Renal cortex interstitium (tissue), 11 donors: ENCODE measurements around the gene SACS. TPM values are rescaled to one million over a fixed set of nuclear protein-coding genes. Genes with fewer than 3 reads are reported as not detected.
"Not testable (repeated sequence)": the region's sequence is repeated elsewhere in the genome, so short reads cannot be mapped to it uniquely, and the experiment has no call there.

Experiments used
- DNase-seq, 11 donors: peaks; one replicate each; pipeline ENCODE4 v3.0.0-alpha.2; 2013; ENCODE audit warnings: low read depth in 9 of 11, low spot score in 4 of 11; ENCODE audit errors: extremely low read depth in 1 of 11
- polyA plus RNA-seq, 3 donors: library from polyadenylated mRNA; unstranded; fragments of 120-200 nt; gene quantifications; one replicate each; pipeline ENCODE4 v1.2.1, GENCODE V29; 2013; ENCODE audit not compliant: insufficient read length in 3 of 3

The SACS gene
- polyA plus RNA-seq, 3 donors, result 9.5 to 13.5 (median 12.5) TPM

GRCh38 chr13:23458989-23459388 lies 25.5 kb upstream of the SACS start:
- no peak for DNase-seq

GRCh38 chr13:23456437-23457210 lies 23.1 kb upstream of the SACS start:
- DNase-seq, result no peak

- no peak for DNase-seq
Observed at GRCh38 chr13:23455401-23456185, 22.1 kb upstream of the SACS start.

GRCh38 chr13:23453132-23453531 lies 19.6 kb upstream of the SACS start:
- no peak for DNase-seq

- DNase-seq, result no peak
Observed at GRCh38 chr13:23450340-23451046, 17.0 kb upstream of the SACS start.

- DNase-seq, result no peak
Observed at GRCh38 chr13:23449398-23450162, 16.1 kb upstream of the SACS start.

- no peak for DNase-seq
Observed at GRCh38 chr13:23447927-23448326, 14.4 kb upstream of the SACS start.

GRCh38 chr13:23445794-23446193 lies 12.3 kb upstream of the SACS start:
- DNase-seq, result no peak

GRCh38 chr13:23443878-23444277 lies 10.4 kb upstream of the SACS start:
- no peak for DNase-seq

- no peak for DNase-seq
Observed at GRCh38 chr13:23443110-23443509, 9.6 kb upstream of the SACS start.

- no peak for DNase-seq
Observed at GRCh38 chr13:23440821-23441618, 7.5 kb upstream of the SACS start.

- not testable (repeated sequence) for DNase-seq
Observed at GRCh38 chr13:23440324-23440723, 6.8 kb upstream of the SACS start.

- DNase-seq, result no peak
Observed at GRCh38 chr13:23437916-23438315, 4.4 kb upstream of the SACS start.

GRCh38 chr13:23436680-23437079 lies 3.2 kb upstream of the SACS start:
- no peak for DNase-seq

GRCh38 chr13:23434491-23434890 lies 989 bp upstream of the SACS start:
- DNase-seq, result no peak

GRCh38 chr13:23432626-23433025 lies 876 bp downstream of the SACS start:
- no peak for DNase-seq

- no peak for DNase-seq
Observed at GRCh38 chr13:23430664-23431063, 2.8 kb downstream of the SACS start.

- DNase-seq, result no peak
Observed at GRCh38 chr13:23427881-23428528, 5.5 kb downstream of the SACS start.
